NCI-H510A (cell line): ENCODE results near the gene SPEM1.

Experiments used
- DNase-seq: peaks from one replicate; lab custom pipeline; 2025; lab: John Stamatoyannopoulos, UW

Gene SPEM1, protein sequence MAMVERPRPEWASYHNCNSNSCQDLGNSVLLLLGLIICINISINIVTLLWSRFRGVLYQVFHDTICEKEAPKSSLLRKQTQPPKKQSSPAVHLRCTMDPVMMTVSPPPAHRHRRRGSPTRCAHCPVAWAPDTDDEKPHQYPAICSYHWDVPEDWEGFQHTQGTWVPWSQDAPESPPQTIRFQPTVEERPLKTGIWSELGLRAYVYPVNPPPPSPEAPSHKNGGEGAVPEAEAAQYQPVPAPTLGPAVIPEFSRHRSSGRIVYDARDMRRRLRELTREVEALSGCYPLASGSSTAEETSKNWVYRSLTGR

DNA sequence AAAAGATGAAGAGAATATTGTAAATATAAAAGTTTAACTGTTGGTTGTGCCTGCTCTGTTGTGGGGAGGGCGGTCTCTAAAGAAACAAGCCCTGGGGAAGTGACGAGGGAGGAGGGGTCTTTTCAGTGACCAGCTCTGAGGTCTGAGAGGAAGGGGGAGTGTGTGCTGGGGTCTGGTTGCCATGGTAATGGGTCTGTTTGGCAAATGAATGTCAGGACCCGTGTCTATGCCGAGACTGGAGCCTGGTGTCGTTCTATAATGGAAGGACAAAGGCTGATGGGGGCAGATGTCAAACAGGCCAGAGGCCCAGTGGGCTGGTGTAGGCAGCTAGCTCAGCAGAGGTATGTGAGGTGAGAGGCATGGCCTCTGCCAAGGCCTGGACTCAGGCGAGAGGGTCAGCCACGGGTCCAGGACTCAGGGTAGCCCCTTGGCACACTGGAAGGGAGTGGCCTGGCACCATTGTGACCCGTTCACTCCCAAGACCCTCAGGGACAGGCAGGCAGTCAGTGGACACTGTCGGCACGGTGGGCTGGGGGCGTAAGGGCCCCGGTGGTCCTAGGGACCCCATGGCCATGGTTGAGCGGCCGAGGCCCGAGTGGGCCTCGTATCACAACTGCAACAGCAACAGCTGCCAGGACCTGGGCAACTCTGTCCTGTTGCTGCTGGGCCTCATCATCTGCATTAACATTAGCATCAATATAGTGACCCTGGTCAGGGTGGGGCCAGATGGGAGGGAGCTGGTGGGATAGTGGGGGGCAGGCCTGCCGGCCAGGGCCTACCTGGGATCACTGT lies at the start of gene SPEM1:
Gene SPEM1 (plus strand): TSS at position 506 of the 792 bp plus-strand sequence. CDS start 61 bp downstream, at position 567.
- DNase-seq: no peak

DNA sequence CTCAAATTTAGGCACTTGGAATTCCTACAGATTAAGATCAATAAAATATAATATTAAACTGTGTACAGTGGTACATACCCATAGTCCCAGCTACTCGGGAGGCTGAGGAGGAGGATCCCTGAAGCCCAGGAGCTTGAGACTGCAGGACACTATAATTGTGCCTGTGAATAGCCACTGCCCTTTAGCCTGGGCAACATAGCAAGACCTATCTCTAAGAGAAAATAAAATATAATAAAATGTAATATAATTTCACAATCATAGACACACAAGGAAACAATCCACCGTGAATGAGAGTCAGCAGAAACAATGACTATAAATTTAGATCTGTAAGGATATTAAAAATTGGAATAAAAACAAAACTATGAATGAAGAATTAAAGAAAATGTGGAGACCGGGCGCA lies 49.3 kb upstream of the SPEM1 start:
- DNase-seq: no peak

DNA sequence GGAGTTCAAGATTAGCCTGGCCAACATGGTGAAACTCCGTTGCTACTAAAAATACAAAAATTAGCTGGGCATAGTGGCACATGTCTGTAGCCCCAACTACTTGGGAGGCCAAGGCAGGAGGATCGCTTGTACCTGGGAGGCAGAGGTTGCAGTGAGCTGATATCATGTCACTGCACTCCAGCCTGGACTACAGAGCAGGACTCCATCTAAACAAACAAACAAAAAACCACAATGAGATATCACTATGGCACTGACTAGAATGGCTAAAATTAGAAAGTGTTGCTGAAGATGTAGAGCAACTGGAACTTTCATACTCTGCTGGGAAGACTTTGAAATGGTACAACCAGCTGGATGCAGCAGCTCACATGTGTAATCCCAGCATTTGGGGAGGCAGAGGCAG lies 45.8 kb upstream of the SPEM1 start:
- DNase-seq: no peak

DNA sequence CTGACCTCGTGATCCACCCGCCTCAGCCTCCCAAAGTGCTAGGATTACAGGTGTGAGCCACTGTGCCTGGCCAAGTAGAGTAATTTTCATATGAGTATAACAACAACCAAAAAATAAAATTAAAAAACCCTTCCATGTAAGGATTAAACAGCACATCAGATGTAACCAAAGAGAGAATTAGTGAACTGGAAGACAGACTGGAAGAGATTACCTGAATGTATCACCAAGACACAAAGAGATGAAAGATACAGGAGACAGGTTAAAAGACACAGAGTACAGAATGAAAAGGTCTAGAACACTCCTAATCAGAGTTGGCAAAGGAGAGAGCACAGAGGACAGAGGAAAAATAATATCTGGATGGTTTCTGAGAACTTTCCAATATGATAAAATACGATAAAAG lies 41.0 kb upstream of the SPEM1 start:
- DNase-seq: no peak

DNA sequence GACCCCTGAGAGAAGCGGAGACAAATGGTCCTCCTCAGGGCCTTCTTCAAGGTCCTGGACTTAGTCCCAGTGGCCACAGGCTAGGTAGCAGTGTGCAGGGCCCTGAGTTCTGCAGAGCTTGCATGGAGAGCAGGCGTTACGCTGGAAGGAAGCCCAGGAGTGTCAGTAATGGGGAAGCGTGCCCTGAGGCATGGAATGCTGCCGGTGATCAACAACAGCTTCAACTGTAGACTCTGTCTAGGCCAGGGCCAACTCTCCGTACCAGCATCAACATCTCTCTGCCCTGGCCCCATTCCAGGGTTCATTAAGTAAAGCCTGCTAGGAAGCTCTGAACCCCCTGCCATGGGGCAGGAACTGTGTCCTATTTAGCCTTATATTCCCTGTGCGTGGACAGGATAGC lies 39.8 kb upstream of the SPEM1 start:
- DNase-seq: no peak

DNA sequence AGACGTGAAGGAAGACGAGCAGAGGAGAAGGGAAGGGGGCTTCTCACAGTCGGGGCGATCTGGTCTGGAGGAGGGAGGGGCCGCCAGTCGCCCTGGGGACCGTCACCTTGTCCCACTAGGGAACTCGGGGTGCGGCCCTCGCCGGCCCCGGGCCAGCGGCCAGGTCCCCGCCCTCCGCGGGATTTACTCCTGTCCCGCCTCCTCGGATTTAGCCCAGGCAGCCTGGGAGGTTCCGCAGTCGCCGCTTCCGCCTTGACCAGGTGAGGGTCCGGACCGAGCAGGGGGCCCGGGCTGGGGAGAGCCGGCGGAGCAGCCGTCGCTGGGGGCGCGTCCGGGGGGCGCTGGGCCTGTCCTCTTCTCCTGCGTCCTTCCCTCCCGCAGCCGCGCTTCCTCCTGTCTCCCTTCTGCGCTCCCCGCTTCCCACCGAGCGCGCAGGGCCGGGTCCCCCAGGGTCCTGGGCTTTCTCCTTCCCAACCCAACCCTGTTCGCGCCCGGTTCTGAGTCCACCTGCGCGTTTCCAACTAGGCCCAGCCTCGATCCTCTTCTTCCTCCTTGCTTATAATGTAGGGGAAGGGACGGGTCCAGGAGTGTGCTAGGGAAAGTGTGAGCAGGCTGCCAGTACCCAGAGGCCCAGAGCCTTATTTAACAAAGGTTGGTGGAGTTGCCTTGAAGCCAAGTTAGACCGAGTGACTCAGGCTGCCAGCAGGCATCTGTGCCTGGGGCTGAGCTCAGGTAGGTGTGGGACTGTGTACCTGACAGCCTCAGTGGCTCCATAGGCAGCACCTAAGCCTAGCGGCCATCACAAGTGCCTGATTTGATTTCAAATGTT lies 39.1 kb upstream of the SPEM1 start, which contains the start of gene TNK1:
Gene TNK1 (plus strand): TSS at position 235 of the 829 bp plus-strand sequence. CDS start 1,838 bp downstream, outside the sequence.
- no peak for DNase-seq

DNA sequence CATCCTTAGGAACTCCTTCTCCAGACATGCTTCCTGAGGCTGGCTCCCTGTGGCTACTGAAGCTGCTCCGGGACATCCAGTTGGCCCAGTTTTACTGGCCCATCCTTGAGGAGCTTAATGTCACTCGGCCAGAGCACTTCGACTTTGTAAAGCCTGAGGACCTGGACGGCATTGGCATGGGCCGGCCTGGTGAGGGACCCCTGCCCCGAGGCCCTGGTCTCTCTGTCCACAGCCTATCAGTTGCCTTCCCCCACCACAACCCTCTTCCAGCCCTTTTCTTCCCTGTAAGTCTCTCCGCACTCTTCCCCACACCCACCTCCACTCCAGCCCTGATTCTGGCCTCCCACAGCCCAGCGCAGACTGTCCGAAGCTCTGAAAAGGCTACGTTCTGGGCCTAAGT lies 37.2 kb upstream of the SPEM1 start:
- DNase-seq: no peak

DNA sequence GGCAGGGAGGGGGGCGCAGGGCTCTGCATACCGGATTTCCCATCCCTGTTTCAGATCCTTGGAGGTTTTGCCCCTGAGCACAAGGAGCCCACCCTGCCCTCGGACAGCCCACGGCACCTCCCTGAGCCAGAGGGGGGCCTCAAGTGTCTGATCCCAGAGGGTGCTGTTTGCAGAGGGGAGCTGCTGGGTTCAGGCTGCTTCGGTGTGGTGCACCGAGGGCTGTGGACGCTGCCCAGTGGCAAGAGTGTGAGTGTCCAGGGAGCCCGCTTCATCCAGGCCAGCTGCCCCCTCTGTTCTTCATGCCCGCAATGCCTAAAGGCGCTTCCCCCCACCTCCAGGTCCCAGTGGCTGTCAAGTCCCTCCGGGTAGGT lies 36.8 kb upstream of the SPEM1 start:
- no peak for DNase-seq

DNA sequence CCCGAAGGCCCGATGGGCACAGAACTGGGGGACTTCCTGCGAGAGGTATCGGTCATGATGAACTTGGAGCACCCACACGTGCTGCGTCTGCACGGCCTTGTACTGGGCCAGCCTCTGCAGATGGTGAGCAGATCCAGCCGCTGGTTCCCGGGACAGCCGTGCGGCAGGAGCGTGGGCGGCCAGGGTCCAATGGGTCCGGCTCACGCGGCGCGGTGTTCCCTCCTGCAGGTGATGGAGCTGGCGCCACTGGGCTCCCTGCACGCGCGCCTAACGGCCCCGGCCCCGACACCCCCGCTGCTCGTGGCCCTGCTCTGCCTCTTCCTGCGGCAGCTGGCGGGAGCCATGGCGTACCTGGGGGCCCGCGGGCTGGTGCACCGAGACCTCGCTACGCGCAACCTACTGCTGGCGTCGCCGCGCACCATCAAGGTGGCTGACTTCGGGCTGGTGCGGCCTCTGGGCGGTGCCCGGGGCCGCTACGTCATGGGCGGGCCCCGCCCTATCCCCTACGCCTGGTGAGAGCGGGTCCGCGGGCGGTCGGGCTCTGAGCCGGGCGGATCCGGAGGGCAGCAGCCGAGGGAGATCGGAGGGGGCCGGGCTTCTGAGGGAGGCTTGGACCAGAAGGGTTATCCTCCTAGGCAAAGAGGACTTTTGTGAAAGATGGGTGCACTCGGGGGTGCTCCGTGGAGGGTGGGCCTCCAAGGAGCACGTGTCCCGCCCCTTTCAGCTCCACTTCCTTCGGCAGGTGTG lies 36.2 kb upstream of the SPEM1 start:
- peak; percentile 58 for DNase-seq

DNA sequence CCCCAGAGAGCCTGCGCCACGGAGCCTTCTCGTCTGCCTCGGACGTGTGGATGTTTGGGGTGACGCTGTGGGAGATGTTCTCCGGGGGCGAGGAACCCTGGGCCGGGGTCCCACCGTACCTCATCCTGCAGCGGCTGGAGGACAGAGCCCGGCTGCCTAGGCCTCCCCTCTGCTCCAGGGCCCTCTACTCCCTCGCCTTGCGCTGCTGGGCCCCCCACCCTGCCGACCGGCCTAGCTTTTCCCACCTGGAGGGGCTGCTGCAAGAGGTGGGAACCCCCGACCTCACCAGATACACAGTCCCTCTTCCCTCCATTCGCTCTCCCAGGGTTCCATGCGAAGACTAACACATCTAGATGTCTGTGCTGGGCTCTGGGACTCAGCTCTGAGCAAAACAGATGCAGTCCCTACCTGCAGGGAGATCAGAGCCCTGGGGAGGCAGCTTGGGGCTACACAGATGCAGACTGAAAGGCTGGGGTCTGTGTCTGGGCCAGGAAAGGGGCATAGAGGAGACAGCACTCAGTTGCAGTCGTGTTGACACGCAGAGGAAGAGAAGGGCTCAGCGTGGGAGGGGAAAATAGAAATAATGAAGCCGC lies 35.5 kb upstream of the SPEM1 start:
- DNase-seq: no peak

DNA sequence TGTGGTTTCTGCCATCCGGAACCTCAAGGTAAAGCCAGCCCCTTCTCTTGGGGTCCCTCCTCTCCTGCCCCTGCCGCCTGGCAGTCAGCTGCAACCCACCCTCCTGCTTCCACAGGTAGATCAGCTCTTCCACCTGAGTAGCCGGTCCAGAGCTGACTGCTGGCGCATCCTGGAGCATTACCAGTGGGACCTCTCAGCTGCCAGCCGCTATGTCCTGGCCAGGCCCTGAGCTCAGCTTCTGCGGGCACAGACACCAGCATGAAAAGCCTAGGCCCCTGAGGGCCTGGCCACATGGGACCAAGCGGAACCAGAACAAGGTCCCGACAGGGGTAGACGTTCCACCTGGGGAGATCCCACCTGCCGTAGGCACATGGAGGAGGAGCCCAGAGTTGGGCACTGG lies 31.3 kb upstream of the SPEM1 start:
- no peak for DNase-seq

DNA sequence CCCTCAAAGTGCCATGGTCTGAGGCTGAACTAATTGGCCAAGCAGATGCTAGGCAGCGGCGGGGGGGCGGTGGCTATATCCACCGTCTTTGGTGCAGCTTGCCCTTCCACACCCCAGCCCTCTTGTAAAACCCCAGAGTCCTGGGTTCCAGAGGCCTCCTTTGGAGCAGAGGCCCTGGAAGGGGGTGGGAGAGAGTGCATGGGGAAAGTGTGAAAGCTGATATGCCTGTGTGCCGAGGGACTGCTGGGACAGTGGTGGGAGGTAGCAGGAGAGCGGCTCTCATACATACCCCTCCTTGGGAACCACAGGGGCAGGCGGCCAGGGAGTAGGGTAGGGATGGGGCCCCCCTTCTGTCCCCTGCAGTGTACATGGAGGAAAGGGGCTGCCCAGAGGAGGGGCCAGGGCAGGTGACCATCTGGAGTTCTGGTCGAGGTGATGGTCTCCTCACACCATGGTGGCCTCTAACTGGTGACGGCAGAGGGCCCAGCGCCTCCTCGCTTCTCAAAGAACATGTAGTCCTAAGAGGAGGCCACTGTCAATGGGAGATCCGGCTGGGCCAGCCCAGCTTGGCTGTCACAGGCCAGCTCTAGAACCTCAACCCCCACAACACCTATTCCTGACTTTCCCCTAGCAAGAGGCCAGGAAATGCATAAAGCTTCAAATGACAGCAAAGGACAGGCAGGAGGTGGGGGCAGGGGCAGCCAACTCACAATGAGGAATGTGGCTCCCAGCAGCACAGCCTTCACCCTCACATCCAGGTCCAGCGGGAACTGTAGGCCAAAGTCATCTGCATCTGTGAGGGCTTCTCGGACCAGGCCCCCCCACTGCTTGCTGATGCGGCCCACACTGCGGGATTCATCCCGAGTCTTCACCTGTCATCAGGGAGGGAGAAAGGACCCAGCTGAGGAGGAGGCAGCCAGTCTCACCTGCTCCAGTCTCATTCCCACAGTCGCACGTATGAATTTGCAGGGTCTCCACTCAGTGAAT lies 29.9 kb upstream of the SPEM1 start:
- no peak for DNase-seq

DNA sequence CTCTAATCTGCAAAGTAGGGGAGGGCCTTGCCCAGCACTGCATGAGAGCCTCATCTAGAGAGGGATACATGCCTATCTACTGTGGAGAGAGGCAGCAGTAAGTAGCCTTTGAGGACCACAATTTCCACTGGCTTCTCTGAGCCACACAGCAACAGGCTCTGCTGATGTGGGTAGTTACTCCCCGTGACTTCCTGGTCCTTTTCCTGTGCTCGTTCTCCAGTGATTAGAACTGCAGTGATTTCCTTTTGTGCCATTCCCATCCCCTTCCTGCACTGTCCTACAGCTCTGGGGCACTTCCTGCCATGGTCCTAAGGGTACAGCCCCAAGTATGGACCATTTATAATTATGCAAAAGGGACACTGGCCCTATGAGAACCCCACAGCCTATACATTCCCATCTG lies 28.8 kb upstream of the SPEM1 start:
- DNase-seq: no peak

DNA sequence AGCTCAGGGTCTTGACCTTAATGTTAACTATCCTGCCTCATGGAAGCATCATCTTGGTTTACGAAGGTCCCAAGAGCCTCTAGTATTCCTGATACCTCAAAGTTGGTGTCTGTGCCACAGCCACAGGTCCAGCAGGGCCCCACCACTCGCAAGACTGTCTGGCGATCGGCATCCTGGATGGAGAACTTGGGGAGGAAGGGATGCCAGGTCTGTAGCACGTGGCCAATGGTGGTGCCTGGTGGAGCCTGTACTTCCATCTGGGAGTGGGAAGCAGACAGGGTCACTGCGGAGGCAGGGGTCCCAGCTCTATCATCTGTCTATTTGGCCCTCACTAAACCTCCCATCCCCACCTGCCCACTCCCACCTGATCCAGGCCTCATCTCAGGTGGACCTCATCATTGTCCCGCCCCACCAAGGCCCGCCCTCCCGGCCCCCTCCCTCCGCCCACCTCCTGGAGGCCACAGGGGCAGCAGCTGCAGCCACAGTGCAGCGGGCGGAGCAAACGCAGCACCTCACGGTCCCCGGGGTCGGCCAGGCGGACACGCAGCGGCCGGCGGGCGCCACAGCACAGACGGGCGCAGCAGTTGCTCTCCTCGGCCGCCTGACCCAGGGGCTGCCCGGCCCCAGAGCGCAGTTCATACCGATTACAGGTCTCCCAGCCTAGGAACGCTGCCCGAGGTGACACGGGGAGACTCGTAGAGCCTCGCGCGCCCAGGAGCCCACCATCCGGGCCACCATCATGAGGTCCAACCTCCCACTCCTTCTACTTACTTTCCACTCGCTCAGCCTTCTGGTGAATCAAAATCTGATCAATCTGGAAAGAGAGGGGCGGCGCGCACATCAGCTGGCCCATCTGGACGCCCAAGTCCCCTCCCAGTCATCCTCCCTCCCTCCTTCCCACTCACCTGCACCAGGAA lies 27.2 kb upstream of the SPEM1 start:
- no peak for DNase-seq

DNA sequence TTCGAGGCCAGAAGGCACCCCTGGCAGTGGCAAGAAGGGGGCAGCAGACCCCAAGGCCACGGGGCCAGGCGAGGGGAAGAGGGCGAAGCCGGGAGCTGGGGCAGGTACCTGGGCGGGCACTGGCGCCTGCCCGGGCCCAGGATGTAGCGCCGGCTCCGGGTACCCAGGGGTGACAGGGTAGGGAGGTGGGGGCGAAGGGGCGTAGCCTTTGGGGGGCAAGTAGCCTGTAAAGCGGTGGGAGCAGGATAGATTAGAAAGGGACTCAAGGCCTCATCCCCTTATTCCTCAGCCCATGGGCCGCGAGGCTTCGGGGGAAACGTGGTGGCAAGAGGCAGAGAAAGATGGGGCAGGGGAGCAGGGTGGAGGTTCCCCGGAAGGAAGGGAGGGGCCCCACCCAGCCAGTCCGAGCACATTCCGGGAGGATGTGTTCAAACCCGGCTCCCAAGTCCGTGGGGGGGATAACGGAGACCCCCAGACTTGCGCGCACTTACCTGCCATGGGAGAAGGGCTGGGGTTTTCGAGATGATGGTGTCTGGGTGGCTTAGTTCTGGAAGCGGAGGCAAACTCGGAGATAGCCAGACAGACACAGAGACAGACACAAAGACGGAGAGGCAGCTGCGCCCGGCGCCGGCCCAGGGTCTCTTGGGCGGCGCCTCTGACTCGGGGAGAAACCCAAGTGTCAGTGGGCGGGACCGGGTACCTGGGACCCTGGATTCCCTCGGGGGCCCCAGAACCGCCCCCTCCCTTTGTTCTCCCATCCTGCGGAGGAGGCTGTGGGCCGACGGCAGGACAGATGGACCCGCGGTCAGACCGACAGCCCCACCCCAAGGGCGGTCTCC lies 26.3 kb upstream of the SPEM1 start:
- peak; percentile 68 for DNase-seq

DNA sequence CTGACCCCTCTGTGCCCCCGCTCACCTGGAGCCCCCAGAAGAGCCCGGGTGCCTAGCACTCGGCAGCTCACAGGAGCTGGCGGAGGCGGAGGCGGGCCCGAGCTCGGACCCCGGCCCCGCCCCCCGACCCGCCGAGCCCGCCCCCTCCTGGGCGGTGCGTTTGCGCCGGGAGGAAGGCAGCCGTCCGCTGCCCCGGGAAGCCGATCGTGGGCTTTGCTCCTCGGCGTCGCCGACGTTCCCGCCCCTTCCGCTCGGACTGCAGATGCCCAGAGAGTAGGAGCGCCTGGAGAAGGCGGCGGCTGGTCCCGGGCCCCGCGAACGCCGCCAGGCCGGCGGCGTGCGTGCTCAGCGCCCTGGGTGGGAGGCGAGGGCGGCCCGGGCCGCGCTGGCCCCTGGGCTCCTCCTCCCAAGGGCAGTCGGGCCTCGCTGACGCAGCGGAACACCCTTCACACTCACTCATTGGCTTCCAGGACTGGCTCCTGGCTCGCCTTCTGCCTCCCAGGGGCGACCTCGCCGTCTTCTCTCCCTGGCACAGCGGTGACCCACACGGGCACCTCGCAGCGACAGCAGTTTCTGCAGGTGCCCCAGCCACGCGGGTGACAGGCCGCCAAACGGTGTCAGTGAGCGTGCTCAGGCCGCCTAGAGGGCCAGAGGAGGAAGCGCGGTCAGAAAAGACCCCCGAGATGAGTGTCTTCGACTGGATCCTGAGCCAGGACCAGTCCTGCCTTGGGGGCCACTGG lies 25.5 kb upstream of the SPEM1 start, which contains the start of gene PLSCR3:
Gene PLSCR3 (minus strand): TSS at position 74 of the 740 bp plus-strand sequence. CDS start 415 bp downstream, outside the sequence.
- DNase-seq: peak; percentile 80

DNA sequence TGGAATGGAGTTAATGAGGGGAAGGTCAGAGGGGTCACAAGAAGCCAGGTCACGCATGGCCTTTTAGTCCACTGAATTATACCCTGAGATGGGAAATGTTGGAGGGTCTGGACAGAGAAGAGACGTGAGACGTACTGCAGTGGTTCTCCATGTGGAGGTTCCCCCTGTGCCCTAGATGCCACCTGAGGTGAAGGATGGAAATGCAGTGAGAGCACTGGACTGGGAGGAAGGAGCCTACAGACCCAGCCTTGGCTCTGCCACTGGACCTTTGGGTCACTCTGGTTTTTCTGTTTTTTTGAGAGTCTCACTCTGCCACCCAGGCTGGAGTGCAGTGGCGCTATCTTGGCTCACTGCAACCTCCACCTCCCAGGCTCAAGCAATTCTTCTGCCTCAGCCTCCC lies 24.0 kb upstream of the SPEM1 start:
- no peak for DNase-seq
